Adipocyte (in vitro differentiated cells): ENCODE measurements around the gene CBX7.

Experiments used
- DNase-seq: peaks from one replicate; pipeline ENCODE4 v3.0.0-alpha.2; 2015; ENCODE audit warnings: low read depth
- H3K27me3 ChIP-seq: replicated peaks from 2 replicates; pipeline ENCODE4 v1.7.0; 2013; ENCODE audit warnings: mild to moderate bottlenecking, low read length, moderate library complexity; ENCODE audit not compliant: control insufficient read depth, insufficient read depth
- H3K36me3 ChIP-seq: 2 replicates; pipeline ENCODE4 v1.7.0; 2013; ENCODE audit warnings: low read length, mild to moderate bottlenecking, moderate library complexity; ENCODE audit not compliant: control insufficient read depth, insufficient read depth, severe bottlenecking
- H3K4me1 ChIP-seq: 2 replicates; pipeline ENCODE4 v1.7.0; 2013; ENCODE audit warnings: mild to moderate bottlenecking, low read length, moderate library complexity; ENCODE audit not compliant: control insufficient read depth, insufficient read depth
- H3K4me3 ChIP-seq: 2 replicates; pipeline ENCODE4 v1.7.0; 2013; ENCODE audit warnings: mild to moderate bottlenecking, low read length, moderate library complexity
- H3K9ac ChIP-seq: 2 replicates; pipeline ENCODE4 v1.7.0; 2013; ENCODE audit warnings: mild to moderate bottlenecking, low read length, moderate library complexity
- H3K9me3 ChIP-seq: 2 replicates; pipeline ENCODE4 v1.7.0; 2013; ENCODE audit warnings: mild to moderate bottlenecking, low read length, moderate library complexity; ENCODE audit not compliant: control insufficient read depth

The CBX7 gene

GRCh38 chr22:39130152-39130704 is 22.3 kb downstream of the CBX7 start:
- H3K36me3 ChIP-seq, result no peaks in the 10 kb centered on the region
- no peak overlapping the region for H3K9ac ChIP-seq
- no peaks in the 10 kb centered on the region for H3K9me3 ChIP-seq
- H3K4me1 ChIP-seq, result peaks cover 12% of the 10 kb centered on the region
- no peaks in the 10 kb centered on the region for H3K27me3 ChIP-seq
- DNase-seq, result no peak
- H3K4me3 ChIP-seq, result no peak overlapping the region

- Histone ChIP-seq H3K36me3 (no peaks in the 10 kb centered on the region), H3K9ac (no peak overlapping the region), H3K4me3 (no peak overlapping the region), H3K9me3 (no peaks in the 10 kb centered on the region), H3K27me3 (no peaks in the 10 kb centered on the region), H3K4me1 (peaks cover 12% of the 10 kb centered on the region)
- DNase-seq, result no peak
These were observed 22.7 kb downstream of the CBX7 start for GRCh38 chr22:39129746-39130145.

- Histone ChIP-seq H3K9me3 (no peaks in the 10 kb centered on the region), H3K27me3 (no peaks in the 10 kb centered on the region), H3K4me1 (peaks cover 12% of the 10 kb centered on the region), H3K9ac (no peak overlapping the region), H3K4me3 (no peak overlapping the region), H3K36me3 (no peaks in the 10 kb centered on the region)
- no peak for DNase-seq
These were observed 23.4 kb downstream of the CBX7 start for GRCh38 chr22:39129081-39129480.

GRCh38 chr22:39128508-39128907 is 24.0 kb downstream of the CBX7 start:
- Histone ChIP-seq H3K27me3 (no peaks in the 10 kb centered on the region), H3K4me1 (peaks cover 12% of the 10 kb centered on the region), H3K9ac (no peak overlapping the region), H3K36me3 (no peaks in the 10 kb centered on the region), H3K9me3 (no peaks in the 10 kb centered on the region), H3K4me3 (no peak overlapping the region)
- no peak for DNase-seq

- H3K36me3 ChIP-seq, result no peaks in the 10 kb centered on the region
- no peak overlapping the region for H3K4me3 ChIP-seq
- H3K27me3 ChIP-seq, result no peaks in the 10 kb centered on the region
- H3K4me1 ChIP-seq, result no peaks in the 10 kb centered on the region
- no peak for DNase-seq
- no peaks in the 10 kb centered on the region for H3K9me3 ChIP-seq
- H3K9ac ChIP-seq, result no peak overlapping the region
These were observed 26.9 kb downstream of the CBX7 start for GRCh38 chr22:39125622-39126021.

- Histone ChIP-seq H3K9me3 (no peaks in the 10 kb centered on the region), H3K27me3 (no peaks in the 10 kb centered on the region), H3K4me1 (no peaks in the 10 kb centered on the region), H3K9ac (no peak overlapping the region), H3K4me3 (no peak overlapping the region), H3K36me3 (no peaks in the 10 kb centered on the region)
- no peak for DNase-seq
These were observed 28.5 kb downstream of the CBX7 start for GRCh38 chr22:39123751-39124581.

GRCh38 chr22:39122772-39123470 is 29.6 kb downstream of the CBX7 start:
- no peaks in the 10 kb centered on the region for H3K36me3 ChIP-seq
- H3K9ac ChIP-seq, result no peak overlapping the region
- H3K27me3 ChIP-seq, result no peaks in the 10 kb centered on the region
- H3K4me3 ChIP-seq, result no peak overlapping the region
- no peak for DNase-seq
- no peaks in the 10 kb centered on the region for H3K9me3 ChIP-seq
- no peaks in the 10 kb centered on the region for H3K4me1 ChIP-seq

GRCh38 chr22:39120983-39121382 is 31.5 kb downstream of the CBX7 start:
- Histone ChIP-seq H3K27me3 (peaks cover 8% of the 10 kb centered on the region), H3K9me3 (no peaks in the 10 kb centered on the region), H3K4me3 (no peak overlapping the region), H3K36me3 (no peaks in the 10 kb centered on the region), H3K9ac (no peak overlapping the region), H3K4me1 (no peaks in the 10 kb centered on the region)
- no peak for DNase-seq

- Histone ChIP-seq H3K4me3 (no peak overlapping the region), H3K9ac (no peak overlapping the region), H3K27me3 (peaks cover 26% of the 10 kb centered on the region), H3K4me1 (no peaks in the 10 kb centered on the region), H3K36me3 (no peaks in the 10 kb centered on the region), H3K9me3 (no peaks in the 10 kb centered on the region)
- peak; percentile 60 for DNase-seq
These were observed 34.8 kb downstream of the CBX7 start for GRCh38 chr22:39117585-39118191.

- Histone ChIP-seq H3K9ac (no peak overlapping the region), H3K4me1 (no peaks in the 10 kb centered on the region), H3K36me3 (no peaks in the 10 kb centered on the region), H3K27me3 (peaks cover 28% of the 10 kb centered on the region), H3K4me3 (no peak overlapping the region), H3K9me3 (no peaks in the 10 kb centered on the region)
- no peak for DNase-seq
These were observed 36.4 kb downstream of the CBX7 start for GRCh38 chr22:39115977-39116621.

GRCh38 chr22:39115570-39115969 is 36.9 kb downstream of the CBX7 start:
- peaks cover 33% of the 10 kb centered on the region for H3K27me3 ChIP-seq
- H3K4me3 ChIP-seq, result no peak overlapping the region
- H3K9me3 ChIP-seq, result no peaks in the 10 kb centered on the region
- DNase-seq, result no peak
- no peaks in the 10 kb centered on the region for H3K36me3 ChIP-seq
- H3K9ac ChIP-seq, result no peak overlapping the region
- no peaks in the 10 kb centered on the region for H3K4me1 ChIP-seq
